Measurements from ENCODE around the gene CCDC187. TPM values are rescaled to one million over a fixed set of nuclear protein-coding genes. Genes with fewer than 3 reads are reported as not detected.

The CCDC187 gene
- total and polyA plus RNA-seq, 3 donors from 2014 or later, result 13.8 to 61.5 (median 33.4) TPM

DNA sequence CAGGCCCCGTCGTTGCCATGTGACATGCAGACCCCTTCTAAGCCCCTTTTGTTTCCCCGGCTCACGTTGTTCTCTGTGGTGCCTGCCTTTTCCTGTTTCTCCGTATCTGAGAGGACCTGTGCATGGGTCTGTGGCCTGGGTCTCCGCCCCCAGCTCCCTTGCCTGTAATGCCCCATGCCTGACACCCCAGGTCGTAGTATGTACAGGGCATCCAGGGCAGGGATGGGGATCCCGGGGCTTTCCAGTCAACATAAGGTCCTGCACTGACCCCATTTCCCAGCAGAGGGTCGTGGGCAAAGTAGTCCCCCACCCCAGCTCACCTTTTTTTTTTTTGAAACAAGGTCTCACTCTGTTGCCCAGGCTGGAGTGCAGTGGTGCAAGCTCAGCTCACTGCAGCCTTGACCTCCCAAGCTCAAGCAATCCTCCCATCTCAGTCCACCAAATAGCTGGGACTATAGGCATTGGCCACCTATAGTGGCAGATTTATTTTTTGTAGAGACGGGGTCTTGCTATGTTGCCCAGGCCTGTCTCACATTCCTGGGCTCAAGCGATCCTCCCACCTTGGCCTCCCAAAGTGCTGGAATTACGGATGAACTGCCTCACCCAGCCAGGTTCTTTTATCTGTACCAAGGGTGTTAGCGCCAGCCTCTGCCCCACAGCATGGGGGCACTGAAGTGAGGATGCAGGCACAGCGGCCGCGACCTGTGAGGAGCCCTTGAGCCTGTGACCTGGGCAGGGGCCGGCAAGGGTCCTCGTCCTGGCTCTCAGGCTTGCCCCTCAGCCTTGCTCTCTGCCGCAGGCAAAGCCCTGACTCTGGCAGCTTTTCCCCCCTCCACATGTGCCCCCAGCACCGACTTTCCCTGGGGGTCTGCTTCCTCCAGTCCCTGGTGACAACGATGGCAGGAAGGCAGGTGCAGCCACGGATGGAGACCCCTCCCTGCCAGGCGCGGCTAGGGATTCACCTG is 39.2 kb downstream of the CCDC187 start:
- intact Hi-C loops (cut with DNase I; ENCODE audit: low total_unique reads), result no loop called here
- H3K36me3 ChIP-seq (ENCODE audit: low read depth, missing control alignments), result no peaks in the 10 kb centered on the region
- H3K27ac ChIP-seq, result no peak overlapping the region
- DNase-seq, result no peak
- WGBS, 2 donors, result 85 to 90% methylated on average over 23 to 24 of the region's 24 CpGs
- no peak overlapping the region for H3K4me3 ChIP-seq
- H3K9me3 ChIP-seq, result no peaks in the 10 kb centered on the region
- H3K27me3 ChIP-seq, result no peaks in the 10 kb centered on the region
- TF ChIP-seq, protein P1, sequence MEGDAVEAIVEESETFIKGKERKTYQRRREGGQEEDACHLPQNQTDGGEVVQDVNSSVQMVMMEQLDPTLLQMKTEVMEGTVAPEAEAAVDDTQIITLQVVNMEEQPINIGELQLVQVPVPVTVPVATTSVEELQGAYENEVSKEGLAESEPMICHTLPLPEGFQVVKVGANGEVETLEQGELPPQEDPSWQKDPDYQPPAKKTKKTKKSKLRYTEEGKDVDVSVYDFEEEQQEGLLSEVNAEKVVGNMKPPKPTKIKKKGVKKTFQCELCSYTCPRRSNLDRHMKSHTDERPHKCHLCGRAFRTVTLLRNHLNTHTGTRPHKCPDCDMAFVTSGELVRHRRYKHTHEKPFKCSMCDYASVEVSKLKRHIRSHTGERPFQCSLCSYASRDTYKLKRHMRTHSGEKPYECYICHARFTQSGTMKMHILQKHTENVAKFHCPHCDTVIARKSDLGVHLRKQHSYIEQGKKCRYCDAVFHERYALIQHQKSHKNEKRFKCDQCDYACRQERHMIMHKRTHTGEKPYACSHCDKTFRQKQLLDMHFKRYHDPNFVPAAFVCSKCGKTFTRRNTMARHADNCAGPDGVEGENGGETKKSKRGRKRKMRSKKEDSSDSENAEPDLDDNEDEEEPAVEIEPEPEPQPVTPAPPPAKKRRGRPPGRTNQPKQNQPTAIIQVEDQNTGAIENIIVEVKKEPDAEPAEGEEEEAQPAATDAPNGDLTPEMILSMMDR (IDR thresholded peaks at IDR 0.05), result no peak
- no peak for TF ChIP-seq POLR2A (IDR thresholded peaks at IDR 0.05)
- peaks cover 10% of the 10 kb centered on the region for H3K4me1 ChIP-seq

DNA sequence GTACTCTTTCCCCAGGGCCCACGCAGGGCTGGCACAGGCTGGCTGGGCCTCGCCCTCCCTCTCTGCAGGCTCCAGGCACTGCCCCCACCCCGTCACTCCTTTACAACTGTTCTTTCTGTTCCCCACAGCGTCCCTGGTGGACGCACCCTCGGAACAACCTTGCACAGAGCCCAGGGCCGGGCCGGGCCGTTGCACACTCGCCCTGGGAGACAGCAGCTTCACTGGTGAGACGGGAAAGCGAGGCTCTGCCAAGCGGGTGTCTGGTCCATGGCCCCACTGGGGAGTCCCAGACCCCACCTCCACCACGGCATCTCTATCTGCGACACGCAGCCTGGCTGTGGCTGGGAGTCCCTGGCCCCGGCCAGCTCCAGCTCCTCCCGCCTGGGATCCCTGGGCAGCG is 39.9 kb downstream of the CCDC187 start:
- DNase-seq, result peak; percentile 70
- TF ChIP-seq, protein P1 (IDR thresholded peaks at IDR 0.05), result peak in 2 of 3 experiments; percentile 22 to 24
- no peak for TF ChIP-seq POLR2A (IDR thresholded peaks at IDR 0.05)
- H3K9me3 ChIP-seq, result no peaks in the 10 kb centered on the region
- H3K4me3 ChIP-seq, result no peak overlapping the region
- no peaks in the 10 kb centered on the region for H3K27me3 ChIP-seq
- 59 to 65% methylated on average over 11 to 19 of the region's 19 CpGs for WGBS, 2 donors
- H3K36me3 ChIP-seq (ENCODE audit: low read depth, missing control alignments), result no peaks in the 10 kb centered on the region
- intact Hi-C loops (cut with DNase I; ENCODE audit: low total_unique reads), result no loop called here
- peaks cover 10% of the 10 kb centered on the region for H3K4me1 ChIP-seq
- H3K27ac ChIP-seq, result no peak overlapping the region

DNA sequence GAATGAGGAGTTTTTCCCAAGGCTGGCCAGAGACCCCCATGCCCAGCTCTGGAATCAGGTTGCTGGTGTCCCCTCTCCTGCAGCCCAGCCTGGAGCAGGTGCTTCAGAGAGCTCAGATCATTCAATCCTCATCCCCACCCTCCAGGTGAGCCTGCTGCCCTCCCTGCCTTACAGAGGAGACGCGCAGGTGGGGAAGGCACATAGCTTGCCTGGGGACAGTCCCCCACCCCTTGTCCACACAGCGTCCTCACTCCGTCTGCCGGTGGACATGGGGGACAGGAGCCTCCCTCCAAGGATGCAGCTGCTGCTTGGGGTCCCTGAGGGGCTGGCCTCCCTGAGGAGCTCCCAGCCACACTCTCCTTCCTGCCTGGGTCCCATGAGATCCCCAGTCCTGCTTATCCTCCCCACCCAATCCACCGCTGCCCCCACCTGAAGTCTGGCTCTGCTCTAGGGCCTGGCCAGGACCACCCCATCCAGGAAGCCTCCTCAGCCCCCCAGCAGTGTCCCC is 41.2 kb downstream of the CCDC187 start:
- TF ChIP-seq, protein P1 (IDR thresholded peaks at IDR 0.05), result no peak
- TF ChIP-seq POLR2A (IDR thresholded peaks at IDR 0.05), result no peak
- Histone ChIP-seq H3K27ac (no peak overlapping the region), H3K4me1 (peaks cover 10% of the 10 kb centered on the region), H3K27me3 (no peaks in the 10 kb centered on the region), H3K36me3 (ENCODE audit: low read depth, missing control alignments) (no peaks in the 10 kb centered on the region), H3K4me3 (no peak overlapping the region), H3K9me3 (no peaks in the 10 kb centered on the region)
- WGBS, 2 donors, result 96% methylated on average over 6 of the region's 6 CpGs; no CpG with 5 or more reads in 1 of the 2 donors
- intact Hi-C loops (cut with DNase I; ENCODE audit: low total_unique reads), result no loop called here
- DNase-seq, result no peak

DNA sequence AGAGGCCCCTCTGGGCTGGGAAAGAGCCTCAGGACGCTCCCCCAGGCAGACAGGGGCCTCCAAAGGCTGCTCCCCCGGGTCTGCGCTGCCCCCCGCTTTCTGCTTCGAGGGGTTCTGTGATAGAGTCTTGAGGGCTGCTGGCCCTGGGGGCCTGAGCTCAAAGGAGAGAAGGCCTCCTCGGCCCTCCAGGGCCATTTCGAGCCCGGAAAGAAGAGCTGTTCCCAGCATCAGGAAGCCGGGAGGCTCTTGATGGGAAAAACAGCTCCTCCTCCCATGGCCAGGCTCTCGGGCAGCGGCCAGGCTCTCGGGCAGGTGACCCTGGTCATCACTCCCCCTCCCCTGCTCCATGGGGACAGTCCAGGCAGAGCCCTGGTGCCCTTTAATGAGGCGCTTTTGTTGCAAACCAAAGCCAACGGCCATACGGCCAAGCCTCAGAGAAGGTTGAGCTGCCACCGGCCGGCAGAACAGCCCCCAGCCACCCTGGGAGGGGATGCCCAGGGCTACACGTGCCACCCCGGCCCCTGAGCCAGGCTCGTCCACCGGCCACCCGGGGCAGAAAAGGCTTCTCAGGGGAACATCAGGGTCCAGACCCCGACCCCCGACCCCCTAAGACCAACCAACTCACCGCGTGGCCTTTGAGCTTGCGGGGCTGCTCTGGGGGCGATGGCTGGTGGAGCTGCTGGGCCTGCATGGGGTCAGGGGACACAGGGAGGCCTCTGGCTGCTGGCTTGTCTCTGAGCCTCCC is 42.0 kb downstream of the CCDC187 start:
- no peaks in the 10 kb centered on the region for H3K9me3 ChIP-seq
- H3K4me3 ChIP-seq, result no peak overlapping the region
- no peaks in the 10 kb centered on the region for H3K27me3 ChIP-seq
- TF ChIP-seq, protein P1 (IDR thresholded peaks at IDR 0.05), result no peak
- no peak for TF ChIP-seq POLR2A (IDR thresholded peaks at IDR 0.05)
- no peak overlapping the region for H3K27ac ChIP-seq
- no peaks in the 10 kb centered on the region for H3K36me3 ChIP-seq (ENCODE audit: low read depth, missing control alignments)
- H3K4me1 ChIP-seq, result peaks cover 6% of the 10 kb centered on the region
- 85% methylated on average over 28 of the region's 28 CpGs; no CpG with 5 or more reads in 1 of the 2 donors for WGBS, 2 donors
- intact Hi-C loops (cut with DNase I; ENCODE audit: low total_unique reads), result no loop called here
- DNase-seq, result no peak
